Osteoblast (primary cell): ENCODE data around the gene HTATIP2. TPM values are rescaled to one million over a fixed set of nuclear protein-coding genes. Genes with fewer than 3 reads are reported as not detected.
"Not testable (repeated sequence)": the region's sequence is repeated elsewhere in the genome, so short reads cannot be mapped to it uniquely, and the experiment has no call there.

Experiments
- DNase-seq: peaks from one replicate; pipeline ENCODE4 v3.0.0; 2011; ENCODE audit warnings: low spot score, mixed read lengths; ENCODE audit not compliant: insufficient read length; ENCODE audit errors: missing footprints
- H2AFZ ChIP-seq: 2 replicates; pipeline ENCODE4 v1.6.0; 2011; ENCODE audit warnings: mild to moderate bottlenecking, low read length
- H3K27ac ChIP-seq: 2 replicates; pipeline ENCODE4 v1.5.1; 2011; ENCODE audit warnings: mild to moderate bottlenecking, low read depth, low read length, moderate library complexity
- H3K27me3 ChIP-seq: 2 replicates; pipeline ENCODE4 v1.6.0; 2012; ENCODE audit warnings: mild to moderate bottlenecking, control low read depth, inconsistent platforms, low read length, moderate library complexity; ENCODE audit not compliant: insufficient read depth
- H3K36me3 ChIP-seq: 2 replicates; pipeline ENCODE4 v1.5.1; 2011; ENCODE audit warnings: mild to moderate bottlenecking, low read length, control low read depth, moderate library complexity; ENCODE audit not compliant: insufficient read depth
- H3K4me1 ChIP-seq: 2 replicates; pipeline ENCODE4 v1.5.1; 2011; ENCODE audit warnings: mild to moderate bottlenecking, low read length, control low read depth, moderate library complexity; ENCODE audit not compliant: insufficient read depth
- H3K4me2 ChIP-seq: 2 replicates; pipeline ENCODE4 v1.6.0; 2011; ENCODE audit warnings: mild to moderate bottlenecking, low read length; ENCODE audit not compliant: insufficient read depth
- H3K4me3 ChIP-seq: fragments of 200-600 bp; sonication (generic); 3 replicates; pipeline ENCODE4 v1.5.1; 2012; ENCODE audit warnings: mild to moderate bottlenecking, low read length, inconsistent platforms; ENCODE audit not compliant: insufficient read depth
- H3K79me2 ChIP-seq: 2 replicates; pipeline ENCODE4 v1.6.0; 2012; ENCODE audit warnings: mild to moderate bottlenecking, low read length, control low read depth, inconsistent platforms; ENCODE audit not compliant: insufficient read depth
- H3K9me3 ChIP-seq: 2 replicates; pipeline ENCODE4 v1.5.1; 2011; ENCODE audit warnings: low read depth, low read length, control low read depth
- H4K20me1 ChIP-seq: 2 replicates; pipeline ENCODE4 v1.6.0; 2012; ENCODE audit warnings: mild to moderate bottlenecking, low read length, control low read depth; ENCODE audit not compliant: insufficient read depth
- total RNA-seq: library from RNA; depleted of rRNA; stranded (reverse); fragments of >200 nt; gene quantifications from 2 replicates; pipeline ENCODE4 v1.2.3, GENCODE V29; 2012
- TF ChIP-seq, protein P1 (sequence below): IDR thresholded peaks from 2 replicates; pipeline ENCODE4 v1.5.1; 2011; ENCODE audit warnings: mild to moderate bottlenecking, low read depth, low read length, moderate library complexity; ENCODE audit errors: extremely low read depth

HTATIP2 gene
- total RNA-seq, 1 donor = 46.3 TPM

DNA sequence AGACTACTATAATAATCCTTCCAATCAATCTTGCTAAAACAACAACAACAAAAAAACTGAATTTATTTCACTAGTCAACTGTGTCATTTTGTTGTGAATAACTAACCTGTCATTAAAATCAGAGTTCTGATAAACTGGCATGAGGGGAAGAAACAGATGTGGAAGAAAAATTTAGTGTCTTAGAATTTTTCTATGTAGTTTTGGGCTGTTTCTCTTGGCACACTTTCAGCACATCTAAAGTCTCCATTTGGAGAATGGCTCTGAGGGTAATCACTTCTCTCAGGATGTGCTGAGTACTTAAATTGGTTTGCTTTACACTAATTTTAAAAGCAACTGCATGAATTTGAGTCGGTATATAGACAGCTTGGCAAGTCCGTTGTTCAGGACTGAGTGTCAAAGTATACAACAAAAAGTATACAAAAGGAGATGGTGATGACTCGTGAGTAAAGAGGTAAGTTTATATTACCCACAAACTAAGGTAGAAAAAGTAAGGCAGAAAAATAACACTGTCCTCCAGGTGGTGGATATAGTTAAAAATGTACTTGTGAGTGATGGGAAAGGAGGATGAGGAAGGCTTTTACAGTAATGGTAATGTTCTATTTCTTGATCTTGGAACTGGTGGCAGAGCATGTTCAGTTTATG, 10.2 kb downstream of the HTATIP2 start:
- H3K27me3 ChIP-seq = no peaks in the 10 kb centered on the region
- TF ChIP-seq, protein P1, sequence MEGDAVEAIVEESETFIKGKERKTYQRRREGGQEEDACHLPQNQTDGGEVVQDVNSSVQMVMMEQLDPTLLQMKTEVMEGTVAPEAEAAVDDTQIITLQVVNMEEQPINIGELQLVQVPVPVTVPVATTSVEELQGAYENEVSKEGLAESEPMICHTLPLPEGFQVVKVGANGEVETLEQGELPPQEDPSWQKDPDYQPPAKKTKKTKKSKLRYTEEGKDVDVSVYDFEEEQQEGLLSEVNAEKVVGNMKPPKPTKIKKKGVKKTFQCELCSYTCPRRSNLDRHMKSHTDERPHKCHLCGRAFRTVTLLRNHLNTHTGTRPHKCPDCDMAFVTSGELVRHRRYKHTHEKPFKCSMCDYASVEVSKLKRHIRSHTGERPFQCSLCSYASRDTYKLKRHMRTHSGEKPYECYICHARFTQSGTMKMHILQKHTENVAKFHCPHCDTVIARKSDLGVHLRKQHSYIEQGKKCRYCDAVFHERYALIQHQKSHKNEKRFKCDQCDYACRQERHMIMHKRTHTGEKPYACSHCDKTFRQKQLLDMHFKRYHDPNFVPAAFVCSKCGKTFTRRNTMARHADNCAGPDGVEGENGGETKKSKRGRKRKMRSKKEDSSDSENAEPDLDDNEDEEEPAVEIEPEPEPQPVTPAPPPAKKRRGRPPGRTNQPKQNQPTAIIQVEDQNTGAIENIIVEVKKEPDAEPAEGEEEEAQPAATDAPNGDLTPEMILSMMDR = no peak
- H3K4me2 ChIP-seq = no peak overlapping the region
- H3K9me3 ChIP-seq = no peaks in the 10 kb centered on the region
- DNase-seq = no peak
- no peak overlapping the region for H2AFZ ChIP-seq
- H3K4me1 ChIP-seq = peaks cover 6% of the 10 kb centered on the region
- H4K20me1 ChIP-seq = no peaks in the 10 kb centered on the region
- H3K27ac ChIP-seq = no peak overlapping the region
- H3K79me2 ChIP-seq = peaks cover 10% of the 10 kb centered on the region
- H3K4me3 ChIP-seq = no peak overlapping the region
- H3K36me3 ChIP-seq = peaks cover 21% of the 10 kb centered on the region

GRCh38 chr11:20374741-20375300, 11.3 kb downstream of the HTATIP2 start:
- H3K27ac ChIP-seq = no peak overlapping the region
- peaks cover 3% of the 10 kb centered on the region for H3K79me2 ChIP-seq
- DNase-seq = peak; percentile 72

DNA sequence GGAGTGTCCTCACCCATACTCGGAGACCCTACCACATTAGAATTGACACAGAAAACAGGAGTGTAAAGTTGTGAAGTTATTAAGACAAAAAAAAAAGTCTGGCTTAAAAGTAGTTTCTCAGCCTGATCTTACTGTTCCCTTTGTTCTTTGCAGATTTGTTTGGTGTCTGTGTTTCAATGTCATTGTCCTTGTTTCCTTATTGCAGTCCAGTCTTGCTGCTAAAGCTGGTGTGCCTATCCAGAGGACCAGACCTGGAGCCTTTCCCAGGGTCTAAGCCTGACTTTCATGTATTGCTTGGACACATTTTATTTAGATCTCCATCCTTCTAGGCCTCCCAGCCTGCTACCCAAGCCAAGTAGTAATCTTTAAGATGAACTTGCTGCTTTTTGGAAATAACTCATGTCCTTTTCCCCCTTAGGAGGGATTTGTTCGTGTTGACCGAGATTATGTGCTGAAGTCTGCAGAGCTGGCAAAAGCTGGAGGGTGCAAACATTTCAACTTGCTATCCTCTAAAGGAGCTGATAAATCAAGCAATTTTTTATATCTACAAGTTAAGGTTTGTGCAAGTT, 12.7 kb downstream of the HTATIP2 start:
- Histone ChIP-seq H3K79me2 (no peaks in the 10 kb centered on the region), H4K20me1 (no peaks in the 10 kb centered on the region), H3K9me3 (no peaks in the 10 kb centered on the region), H3K27me3 (no peaks in the 10 kb centered on the region), H3K36me3 (peaks cover 22% of the 10 kb centered on the region), H3K4me3 (no peak overlapping the region), H3K4me2 (no peak overlapping the region), H3K4me1 (peaks cover 6% of the 10 kb centered on the region), H2AFZ (no peak overlapping the region), H3K27ac (no peak overlapping the region)
- TF ChIP-seq, protein P1 = no peak
- DNase-seq = no peak

More at GRCh38 chr11:20374741-20375300, 11.3 kb downstream of the HTATIP2 start:
- no peak overlapping the region for H2AFZ ChIP-seq
- H3K27me3 ChIP-seq = no peaks in the 10 kb centered on the region
- H3K9me3 ChIP-seq = no peaks in the 10 kb centered on the region
- peaks cover 22% of the 10 kb centered on the region for H3K36me3 ChIP-seq
- no peak overlapping the region for H3K4me3 ChIP-seq
- H3K4me1 ChIP-seq = peaks cover 6% of the 10 kb centered on the region
- no peaks in the 10 kb centered on the region for H4K20me1 ChIP-seq
- H3K4me2 ChIP-seq = no peak overlapping the region
- TF ChIP-seq, protein P1 = no peak

- peak overlapping the region; percentile 99 for H3K4me2 ChIP-seq
- H3K27ac ChIP-seq, H3K27me3 ChIP-seq: not testable (repeated sequence)
Measured at GRCh38 chr11:20385996-20386395, 22.5 kb downstream of the HTATIP2 start.

More at GRCh38 chr11:20385996-20386395, 22.5 kb downstream of the HTATIP2 start:
- not testable (repeated sequence) for H3K4me3 ChIP-seq, H2AFZ ChIP-seq, DNase-seq, H3K4me1 ChIP-seq, H4K20me1 ChIP-seq, H3K9me3 ChIP-seq
- Histone ChIP-seq H3K36me3 (peaks cover 16% of the 10 kb centered on the region), H3K79me2 (peaks cover 12% of the 10 kb centered on the region)
